ENCODE data around the gene HOXD9.

HOXD9 gene

GRCh38 chr2:176122683-176123410 lies at the start of gene HOXD9:
Gene HOXD9, plus strand, starts transcription at chr2:176122719. Its CDS starts 50 bp downstream, at chr2:176122769.
- DNase-seq (no peak), ATAC-seq (peak; percentile 49)

GRCh38 chr2:176072951-176073904 lies 49.3 kb upstream of the HOXD9 start:
- ATAC-seq = no peak
- no peak for DNase-seq

GRCh38 chr2:176074919-176075425 lies 47.5 kb upstream of the HOXD9 start:
- DNase-seq (no peak), ATAC-seq (no peak)

GRCh38 chr2:176075481-176075880 lies 47.0 kb upstream of the HOXD9 start:
- ATAC-seq (no peak), DNase-seq (no peak)

- DNase-seq (no peak), ATAC-seq (no peak)
These were observed 46.5 kb upstream of the HOXD9 start for GRCh38 chr2:176076063-176076462.

GRCh38 chr2:176076796-176077195 lies 45.7 kb upstream of the HOXD9 start:
- DNase-seq (no peak), ATAC-seq (no peak)

GRCh38 chr2:176078541-176079284 lies 43.8 kb upstream of the HOXD9 start:
- ATAC-seq (no peak), DNase-seq (no peak)

GRCh38 chr2:176079285-176079830 lies 43.2 kb upstream of the HOXD9 start:
- no peak for ATAC-seq

GRCh38 chr2:176079831-176080539 lies 42.5 kb upstream of the HOXD9 start:
- ATAC-seq (peak; percentile 49), DNase-seq (peak; percentile 54)

More at GRCh38 chr2:176079285-176079830, 43.2 kb upstream of the HOXD9 start:
- DNase-seq = no peak

- ATAC-seq (no peak), DNase-seq (no peak)
These were observed 41.8 kb upstream of the HOXD9 start for GRCh38 chr2:176080540-176081375.

GRCh38 chr2:176081376-176081836 lies 41.1 kb upstream of the HOXD9 start:
- no peak for DNase-seq
- no peak for ATAC-seq

GRCh38 chr2:176081837-176082524 lies 40.5 kb upstream of the HOXD9 start:
- DNase-seq (no peak), ATAC-seq (no peak)

GRCh38 chr2:176082525-176082823 lies 40.0 kb upstream of the HOXD9 start:
- ATAC-seq (no peak), DNase-seq (no peak)

- ATAC-seq (no peak), DNase-seq (no peak)
These were observed 39.4 kb upstream of the HOXD9 start for GRCh38 chr2:176082824-176083751.

GRCh38 chr2:176083796-176084261 lies 38.7 kb upstream of the HOXD9 start, which contains the start of gene EVX2:
Gene EVX2, minus strand, starts transcription at chr2:176083962. Its CDS starts 186 bp downstream, at chr2:176083776.
- DNase-seq = no peak
- ATAC-seq = no peak

- ATAC-seq (no peak), DNase-seq (no peak)
These were observed 37.9 kb upstream of the HOXD9 start for GRCh38 chr2:176084611-176085119.

GRCh38 chr2:176085120-176085788 lies 37.3 kb upstream of the HOXD9 start:
- DNase-seq (no peak), ATAC-seq (no peak)
